GM23338 (cell line): ENCODE results near the gene ERMN. TPM values are rescaled to one million over a fixed set of nuclear protein-coding genes. Genes with fewer than 3 reads are reported as not detected.

Experiments used
- ATAC-seq: fragments of 200-7000 bp; cut with Tn5 transposase; 3 replicates; pipeline ENCODE4 v1.9.1; 2020
- DNase-seq: peaks from one replicate; pipeline ENCODE4 v3.0.0-alpha.2; 2015; ENCODE audit warnings: low spot score
- H2AFZ ChIP-seq: fragments of 200-600 bp; sonication (generic); 2 replicates; pipeline ENCODE4 v1.8.0; 2016; ENCODE audit warnings: antibody characterized with exemption, mild to moderate bottlenecking, moderate library complexity
- H3F3A ChIP-seq: fragments of 200-600 bp; sonication (generic); replicated peaks from 2 replicates; pipeline ENCODE4 v1.8.0; 2017; ENCODE audit warnings: antibody characterized with exemption, mixed run types, low read depth
- H3K27ac ChIP-seq: fragments of 200-600 bp; sonication (generic); 2 replicates; pipeline ENCODE4 v1.6.1; 2016; ENCODE audit warnings: low read depth
- H3K27me3 ChIP-seq: fragments of 200-600 bp; sonication (generic); 2 replicates; pipeline ENCODE4 v1.8.0; 2016; ENCODE audit warnings: mild to moderate bottlenecking, mixed run types, moderate library complexity; ENCODE audit not compliant: insufficient read depth
- H3K36me3 ChIP-seq: fragments of 200-600 bp; sonication (generic); 2 replicates; pipeline ENCODE4 v1.8.0; 2016; ENCODE audit warnings: mild to moderate bottlenecking; ENCODE audit not compliant: insufficient read depth
- H3K4me1 ChIP-seq: fragments of 200-600 bp; sonication (generic); 2 replicates; pipeline ENCODE4 v1.8.0; 2016; ENCODE audit warnings: mild to moderate bottlenecking, moderate library complexity; ENCODE audit not compliant: insufficient read depth
- H3K4me2 ChIP-seq: fragments of 200-600 bp; sonication (generic); 2 replicates; pipeline ENCODE4 v1.7.1; 2017; ENCODE audit warnings: mixed run types
- H3K4me3 ChIP-seq: fragments of 200-600 bp; sonication (generic); 2 replicates; pipeline ENCODE4 v1.6.1; 2016; ENCODE audit warnings: mixed run types
- H3K79me2 ChIP-seq: fragments of 200-600 bp; sonication (generic); replicated peaks from 2 replicates; pipeline ENCODE4 v1.8.0; 2017; ENCODE audit warnings: mild to moderate bottlenecking; ENCODE audit not compliant: insufficient read depth
- H3K9me2 ChIP-seq: fragments of 200-600 bp; sonication (generic); 2 replicates; pipeline ENCODE4 v1.8.0; 2017; ENCODE audit not compliant: insufficient read depth
- H4K20me1 ChIP-seq: fragments of 200-600 bp; sonication (generic); replicated peaks from 2 replicates; pipeline ENCODE4 v1.8.0; 2017; ENCODE audit warnings: mild to moderate bottlenecking; ENCODE audit not compliant: insufficient read depth
- H3K27ac Mint-ChIP-seq: 2 replicates; pipeline ENCODE4 v1.8.0; 2020; ENCODE audit warnings: inconsistent platforms, mild to moderate bottlenecking, moderate library complexity, mixed read lengths
- H3K27me3 Mint-ChIP-seq: 3 replicates; pipeline ENCODE4 v1.8.0; 2022; ENCODE audit warnings: low read depth, mild to moderate bottlenecking, moderate library complexity, mixed read lengths, inconsistent platforms; ENCODE audit not compliant: insufficient read depth, poor library complexity
- H3K36me3 Mint-ChIP-seq: 3 replicates; pipeline ENCODE4 v1.8.0; 2021; ENCODE audit warnings: low read depth, mild to moderate bottlenecking, inconsistent platforms, moderate library complexity, mixed read lengths
- H3K4me1 Mint-ChIP-seq: 3 replicates; pipeline ENCODE4 v1.8.0; 2020; ENCODE audit warnings: mild to moderate bottlenecking, inconsistent platforms, mixed read lengths
- H3K4me3 Mint-ChIP-seq: 3 replicates; pipeline ENCODE4 v1.8.0; 2021; ENCODE audit warnings: moderate library complexity, mild to moderate bottlenecking, inconsistent platforms, mixed read lengths
- H3K9me3 Mint-ChIP-seq: 3 replicates; pipeline ENCODE4 v1.8.0; 2020; ENCODE audit warnings: moderate library complexity, mild to moderate bottlenecking, inconsistent platforms, mixed read lengths
- CREB1 ChIP-seq: fragments of 250-450 bp; sonication (Bioruptor Pico); IDR thresholded peaks from 2 replicates; pipeline ENCODE4 v1.5.0; 2020; ENCODE audit warnings: low read depth, mild to moderate bottlenecking, moderate library complexity
- ETS1 ChIP-seq: IDR thresholded peaks from 2 replicates; pipeline ENCODE4 v1.6.1; 2016; ENCODE audit warnings: antibody characterized with exemption
- EZH2 ChIP-seq: fragments of 200-600 bp; sonication (generic); IDR thresholded peaks from one replicate; pipeline ENCODE4 v1.8.0; 2017; ENCODE audit warnings: antibody characterized with exemption, mild to moderate bottlenecking, low read depth; ENCODE audit not compliant: unreplicated experiment
- EZH2phosphoT487 ChIP-seq: fragments of 200-600 bp; sonication (generic); IDR thresholded peaks from one replicate; pipeline ENCODE4 v1.8.1; 2018; ENCODE audit warnings: antibody characterized with exemption; ENCODE audit not compliant: unreplicated experiment
- JUNB ChIP-seq: IDR thresholded peaks from one replicate; pipeline ENCODE4 v1.6.1; 2016; ENCODE audit warnings: antibody characterized with exemption; ENCODE audit not compliant: unreplicated experiment
- NANOG ChIP-seq: IDR thresholded peaks from 2 replicates; pipeline ENCODE4 v1.6.1; 2016; ENCODE audit warnings: antibody characterized with exemption, borderline replicate concordance
- POLR2AphosphoS5 ChIP-seq: IDR thresholded peaks from 2 replicates; pipeline ENCODE4 v1.6.1; 2016; ENCODE audit warnings: antibody characterized with exemption, low read depth
- STAT1 ChIP-seq: IDR thresholded peaks from one replicate; pipeline ENCODE4 v1.6.1; 2016; ENCODE audit warnings: antibody characterized with exemption; ENCODE audit not compliant: unreplicated experiment
- ZNF114 ChIP-seq: fragments of 250-450 bp; sonication (Bioruptor Pico); IDR thresholded peaks from 2 replicates; pipeline ENCODE4 v1.5.0; 2020; ENCODE audit warnings: mild to moderate bottlenecking, moderate library complexity
- polyA plus RNA-seq: library from polyadenylated mRNA; unstranded; fragments of >200 nt; fragmentation: Nextera tagmentation; extraction: Ambion mirVana; gene quantifications from 2 replicates; pipeline ENCODE4 v1.2.1, GENCODE V29; 2016
- total RNA-seq: library from RNA; depleted of rRNA; stranded (reverse); fragments of >200 nt; shearing (Covaris generic); gene quantifications from 2 replicates; pipeline ENCODE4 v1.2.3, GENCODE V29; 2014
- TF ChIP-seq, protein P1 (sequence below): IDR thresholded peaks from one replicate; pipeline ENCODE4 v1.6.1; 2018; ENCODE audit warnings: antibody characterized with exemption; ENCODE audit not compliant: unreplicated experiment
- TF ChIP-seq, protein P2 (sequence below), 2 experiments: fragments of 200-600 bp in 1 of 2; sonication (generic) in 1 of 2; conservative IDR thresholded peaks; 2 replicates each; pipeline versions ENCODE4 v1.5.1 to v1.6.1; 2016 to 2017; ENCODE audit warnings: antibody characterized with exemption in 2 of 2, low read depth in 2 of 2, mild to moderate bottlenecking in 2 of 2, moderate library complexity in 1 of 2

Gene ERMN
- total and polyA plus RNA-seq, 2 experiments from 2014 or later: 0.35 to 0.44 TPM

GRCh38 chr2:157339965-157340655 is 14.5 kb upstream of the ERMN start:
- H3K27ac Mint-ChIP-seq: no peak overlapping the region

GRCh38 chr2:157337978-157338377 is 12.4 kb upstream of the ERMN start:
- H3K9me2 ChIP-seq: peaks cover 5% of the 10 kb centered on the region
- no peak overlapping the region for H3K4me3 ChIP-seq
- DNase-seq: no peak
- H3K79me2 ChIP-seq: no peaks in the 10 kb centered on the region
- ATAC-seq: no peak
- no peaks in the 10 kb centered on the region for H3K36me3 ChIP-seq
- H3K27me3 ChIP-seq: no peaks in the 10 kb centered on the region
- TF ChIP-seq JUNB: no peak
- TF ChIP-seq EZH2phosphoT487: no peak
- TF ChIP-seq, protein P1, sequence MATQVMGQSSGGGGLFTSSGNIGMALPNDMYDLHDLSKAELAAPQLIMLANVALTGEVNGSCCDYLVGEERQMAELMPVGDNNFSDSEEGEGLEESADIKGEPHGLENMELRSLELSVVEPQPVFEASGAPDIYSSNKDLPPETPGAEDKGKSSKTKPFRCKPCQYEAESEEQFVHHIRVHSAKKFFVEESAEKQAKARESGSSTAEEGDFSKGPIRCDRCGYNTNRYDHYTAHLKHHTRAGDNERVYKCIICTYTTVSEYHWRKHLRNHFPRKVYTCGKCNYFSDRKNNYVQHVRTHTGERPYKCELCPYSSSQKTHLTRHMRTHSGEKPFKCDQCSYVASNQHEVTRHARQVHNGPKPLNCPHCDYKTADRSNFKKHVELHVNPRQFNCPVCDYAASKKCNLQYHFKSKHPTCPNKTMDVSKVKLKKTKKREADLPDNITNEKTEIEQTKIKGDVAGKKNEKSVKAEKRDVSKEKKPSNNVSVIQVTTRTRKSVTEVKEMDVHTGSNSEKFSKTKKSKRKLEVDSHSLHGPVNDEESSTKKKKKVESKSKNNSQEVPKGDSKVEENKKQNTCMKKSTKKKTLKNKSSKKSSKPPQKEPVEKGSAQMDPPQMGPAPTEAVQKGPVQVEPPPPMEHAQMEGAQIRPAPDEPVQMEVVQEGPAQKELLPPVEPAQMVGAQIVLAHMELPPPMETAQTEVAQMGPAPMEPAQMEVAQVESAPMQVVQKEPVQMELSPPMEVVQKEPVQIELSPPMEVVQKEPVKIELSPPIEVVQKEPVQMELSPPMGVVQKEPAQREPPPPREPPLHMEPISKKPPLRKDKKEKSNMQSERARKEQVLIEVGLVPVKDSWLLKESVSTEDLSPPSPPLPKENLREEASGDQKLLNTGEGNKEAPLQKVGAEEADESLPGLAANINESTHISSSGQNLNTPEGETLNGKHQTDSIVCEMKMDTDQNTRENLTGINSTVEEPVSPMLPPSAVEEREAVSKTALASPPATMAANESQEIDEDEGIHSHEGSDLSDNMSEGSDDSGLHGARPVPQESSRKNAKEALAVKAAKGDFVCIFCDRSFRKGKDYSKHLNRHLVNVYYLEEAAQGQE: no peak
- no peak for TF ChIP-seq POLR2AphosphoS5
- TF ChIP-seq ZNF114 (CRISPR knock-in tag): no peak
- no peak for TF ChIP-seq NANOG
- TF ChIP-seq, protein P2, sequence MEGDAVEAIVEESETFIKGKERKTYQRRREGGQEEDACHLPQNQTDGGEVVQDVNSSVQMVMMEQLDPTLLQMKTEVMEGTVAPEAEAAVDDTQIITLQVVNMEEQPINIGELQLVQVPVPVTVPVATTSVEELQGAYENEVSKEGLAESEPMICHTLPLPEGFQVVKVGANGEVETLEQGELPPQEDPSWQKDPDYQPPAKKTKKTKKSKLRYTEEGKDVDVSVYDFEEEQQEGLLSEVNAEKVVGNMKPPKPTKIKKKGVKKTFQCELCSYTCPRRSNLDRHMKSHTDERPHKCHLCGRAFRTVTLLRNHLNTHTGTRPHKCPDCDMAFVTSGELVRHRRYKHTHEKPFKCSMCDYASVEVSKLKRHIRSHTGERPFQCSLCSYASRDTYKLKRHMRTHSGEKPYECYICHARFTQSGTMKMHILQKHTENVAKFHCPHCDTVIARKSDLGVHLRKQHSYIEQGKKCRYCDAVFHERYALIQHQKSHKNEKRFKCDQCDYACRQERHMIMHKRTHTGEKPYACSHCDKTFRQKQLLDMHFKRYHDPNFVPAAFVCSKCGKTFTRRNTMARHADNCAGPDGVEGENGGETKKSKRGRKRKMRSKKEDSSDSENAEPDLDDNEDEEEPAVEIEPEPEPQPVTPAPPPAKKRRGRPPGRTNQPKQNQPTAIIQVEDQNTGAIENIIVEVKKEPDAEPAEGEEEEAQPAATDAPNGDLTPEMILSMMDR (conservative IDR thresholded peaks at IDR 0.05; ENCODE audit: low read depth in 2 of 2): no peak
- no peak for TF ChIP-seq ETS1
- TF ChIP-seq CREB1 (CRISPR knock-in tag): no peak
- H3K4me1 ChIP-seq: no peaks in the 10 kb centered on the region
- no peak overlapping the region for H3K4me2 ChIP-seq
- Mint-ChIP-seq H3K27me3 (no peaks in the 10 kb centered on the region), H3K36me3 (peaks cover 20% of the 10 kb centered on the region), H3K4me3 (no peak overlapping the region), H3K9me3 (peaks cover 21% of the 10 kb centered on the region), H3K27ac (no peak overlapping the region), H3K4me1 (peaks cover 13% of the 10 kb centered on the region; the same call in 2 of the 3 replicates)
- H3K27ac ChIP-seq: no peak overlapping the region
- no peaks in the 10 kb centered on the region for H4K20me1 ChIP-seq
- H2AFZ ChIP-seq: no peak overlapping the region
- H3F3A ChIP-seq: no peaks in the 10 kb centered on the region

More at GRCh38 chr2:157339965-157340655, 14.5 kb upstream of the ERMN start:
- Histone ChIP-seq H3K4me2 (no peak overlapping the region), H3K4me3 (no peak overlapping the region), H3K27ac (no peak overlapping the region), H3K27me3 (no peaks in the 10 kb centered on the region), H3K9me2 (peaks cover 6% of the 10 kb centered on the region), H3K4me1 (no peaks in the 10 kb centered on the region), H4K20me1 (no peaks in the 10 kb centered on the region), H2AFZ (no peak overlapping the region), H3F3A (no peaks in the 10 kb centered on the region), H3K36me3 (0 out of 2 replicates have a peak, but pooled peaks cover 4% of the 10 kb centered on the region), H3K79me2 (no peaks in the 10 kb centered on the region)
- no peak for DNase-seq
- no peak for ATAC-seq
- Mint-ChIP-seq H3K27me3 (no peaks in the 10 kb centered on the region), H3K4me3 (no peak overlapping the region), H3K4me1 (peaks cover 20% of the 10 kb centered on the region), H3K36me3 (peaks cover 23% of the 10 kb centered on the region), H3K9me3 (peaks cover 26% of the 10 kb centered on the region)
- TF ChIP-seq JUNB: no peak
- no peak for TF ChIP-seq EZH2
- no peak for TF ChIP-seq STAT1
- TF ChIP-seq EZH2phosphoT487: no peak
- TF ChIP-seq, protein P2 (conservative IDR thresholded peaks at IDR 0.05; ENCODE audit: low read depth in 2 of 2): no peak
- TF ChIP-seq ETS1: no peak
- TF ChIP-seq CREB1 (CRISPR knock-in tag): no peak
